SHP77 treated with DMSO at 0.1 percent for 48 hours (cell line): ENCODE results near the gene NPTXR.

Experiments used
- DNase-seq: peaks from one replicate; lab custom pipeline; 2025; lab: John Stamatoyannopoulos, UW

Gene NPTXR

DNA sequence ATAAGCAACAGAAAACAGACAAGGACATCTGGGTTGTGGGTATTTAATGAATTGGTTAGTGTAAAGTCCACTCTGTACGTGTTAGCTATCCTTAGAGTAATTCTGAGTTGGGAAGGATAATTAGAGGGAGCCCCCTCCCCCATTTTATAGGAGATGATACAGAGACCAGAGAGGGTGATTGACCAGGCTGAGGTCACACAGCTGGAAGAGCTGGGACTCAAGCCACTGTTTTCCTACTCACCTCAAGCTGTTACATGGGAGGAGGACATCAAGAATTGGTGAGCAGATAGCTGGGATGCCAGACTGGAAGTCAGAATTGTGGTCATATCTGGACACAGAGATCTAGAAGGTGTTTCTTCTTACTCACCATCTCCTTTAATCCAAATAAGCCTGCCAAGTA is 8.7 kb upstream of the NPTXR start:
- DNase-seq, result no peak

DNA sequence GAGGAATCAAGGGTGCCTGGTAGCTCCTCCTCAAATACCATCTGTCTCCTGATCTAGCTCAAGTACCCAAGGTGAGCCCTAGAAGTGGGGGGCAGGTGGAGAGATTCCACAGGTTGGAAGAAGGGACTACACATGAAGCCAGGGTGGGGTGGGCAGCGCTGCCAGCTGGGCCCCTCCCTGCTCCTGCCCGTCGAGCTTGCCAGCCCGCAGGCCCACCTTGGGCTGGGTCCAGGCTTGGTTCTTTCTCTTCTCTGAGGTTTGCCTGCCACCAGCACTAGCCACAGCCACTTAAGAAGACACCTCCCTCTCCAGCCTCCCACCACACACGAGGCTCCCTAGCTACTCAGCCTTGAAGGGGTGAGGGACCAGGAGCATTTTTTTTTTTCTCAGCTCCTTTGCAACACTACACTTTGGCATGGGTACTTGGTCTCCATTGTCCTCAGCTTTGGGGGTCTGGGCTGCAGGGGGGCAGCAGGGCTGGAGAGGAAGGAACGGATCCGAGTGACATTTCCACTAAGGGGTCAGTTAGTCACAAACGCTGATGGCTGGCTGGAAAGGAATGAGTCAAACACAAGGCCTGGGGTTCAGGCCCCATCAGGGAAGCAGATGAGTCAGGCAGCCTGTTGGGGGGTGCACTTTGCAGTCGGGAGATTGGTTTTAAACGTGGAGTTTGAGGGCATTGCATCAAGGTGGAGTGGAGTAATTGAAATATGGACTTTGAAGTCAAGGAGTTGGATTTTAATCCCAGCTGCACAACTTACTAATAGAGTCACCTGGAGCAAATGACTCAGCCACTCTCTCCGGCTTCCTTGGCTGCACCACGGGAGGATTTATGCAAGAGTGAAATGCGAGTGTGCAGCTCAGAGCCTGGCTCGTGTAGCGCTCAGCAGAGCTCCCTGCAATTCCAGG is 7.4 kb upstream of the NPTXR start:
- DNase-seq, result no peak

DNA sequence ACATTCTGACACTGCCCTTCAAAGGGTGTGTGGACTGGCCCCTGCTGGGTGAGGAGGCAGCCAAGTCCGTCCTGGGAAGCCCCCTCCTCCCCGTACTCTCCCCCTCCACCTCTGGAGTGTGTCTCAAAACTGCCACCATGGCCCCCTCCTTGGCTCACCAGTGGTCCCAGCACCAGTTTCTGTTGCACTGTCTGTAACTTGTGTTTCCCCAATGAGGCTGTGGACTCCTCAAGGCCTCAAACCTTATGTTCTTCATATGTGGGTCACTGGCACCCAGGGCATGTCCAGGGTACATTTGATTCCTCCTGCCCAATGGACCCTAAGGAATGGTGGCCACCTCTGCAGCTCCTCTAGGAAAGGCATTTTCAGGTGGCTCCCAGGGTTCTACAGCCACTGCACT is 6.6 kb upstream of the NPTXR start:
- DNase-seq, result no peak

DNA sequence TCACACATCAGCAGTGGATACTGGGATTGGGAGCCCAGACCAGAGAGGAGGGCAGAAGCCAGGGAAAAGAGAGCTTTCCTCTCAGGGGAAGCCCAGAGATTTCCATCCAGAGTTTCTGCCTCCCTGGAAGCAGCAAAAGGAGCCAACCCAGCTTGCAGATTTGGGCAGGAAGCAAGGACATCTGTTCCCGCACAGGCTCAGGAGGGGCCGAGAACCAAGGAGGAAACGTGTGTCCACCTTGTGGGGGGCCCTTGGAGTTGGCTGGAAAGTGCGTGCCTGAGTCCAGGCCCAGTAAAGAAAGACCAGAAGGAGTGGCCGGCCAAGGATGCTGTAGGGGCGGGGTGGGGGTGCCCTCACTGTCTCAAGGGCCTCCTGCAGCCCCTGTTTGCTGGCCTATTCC is 6.0 kb upstream of the NPTXR start:
- no peak for DNase-seq

DNA sequence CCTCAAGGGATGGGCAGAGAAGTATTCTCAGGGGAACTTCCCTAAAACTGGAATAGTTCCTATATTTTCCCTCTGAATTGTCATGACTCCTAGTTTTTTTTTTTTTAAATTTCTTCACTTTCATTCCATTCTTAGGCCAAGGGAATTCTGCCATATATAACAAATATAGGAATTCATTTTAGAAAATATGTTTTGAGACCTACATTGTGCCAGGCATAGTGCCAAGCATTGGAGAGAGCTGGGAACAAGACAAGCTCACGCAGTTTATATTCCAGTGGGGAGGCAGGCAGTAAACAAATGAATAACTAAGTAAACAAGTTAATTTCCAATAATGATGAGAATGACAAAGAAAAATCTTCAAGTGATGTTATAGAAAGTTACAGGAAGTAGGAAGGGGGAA is 2.6 kb upstream of the NPTXR start:
- DNase-seq, result no peak

DNA sequence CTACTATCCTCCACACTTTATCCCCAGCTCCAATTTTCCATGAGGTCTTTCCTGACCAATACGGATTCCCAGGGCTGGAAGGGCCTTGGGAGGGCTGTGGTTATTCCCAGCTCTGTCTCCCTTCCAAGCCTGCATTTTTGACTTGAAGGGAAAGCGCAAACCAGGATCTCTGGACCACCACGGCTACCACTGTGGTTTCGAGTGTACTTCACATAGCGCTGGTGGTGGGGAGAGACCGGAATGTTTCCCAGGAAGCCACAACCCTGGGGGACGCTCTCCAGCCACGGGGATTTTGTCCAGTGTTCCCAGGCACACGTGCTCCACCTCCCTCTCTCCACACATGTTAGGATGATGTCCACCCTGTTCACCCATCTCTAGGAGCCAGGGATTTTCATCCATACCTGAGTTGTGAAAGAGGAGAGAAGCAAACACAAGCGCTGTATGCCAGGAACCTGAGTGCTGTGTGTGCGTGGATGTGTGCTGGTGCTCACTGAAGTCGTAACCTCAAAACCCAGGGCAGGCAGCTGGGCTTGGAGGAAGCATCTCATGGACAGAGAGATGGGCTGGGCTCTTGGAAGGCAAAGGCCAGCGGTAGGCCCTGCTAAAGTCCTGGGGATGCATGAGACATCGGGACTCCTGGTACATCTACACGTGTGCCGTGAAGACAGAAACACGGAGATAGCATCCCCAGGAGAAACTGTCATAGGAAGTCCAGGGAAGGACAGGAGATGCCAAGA is 1.3 kb upstream of the NPTXR start:
- no peak for DNase-seq

DNA sequence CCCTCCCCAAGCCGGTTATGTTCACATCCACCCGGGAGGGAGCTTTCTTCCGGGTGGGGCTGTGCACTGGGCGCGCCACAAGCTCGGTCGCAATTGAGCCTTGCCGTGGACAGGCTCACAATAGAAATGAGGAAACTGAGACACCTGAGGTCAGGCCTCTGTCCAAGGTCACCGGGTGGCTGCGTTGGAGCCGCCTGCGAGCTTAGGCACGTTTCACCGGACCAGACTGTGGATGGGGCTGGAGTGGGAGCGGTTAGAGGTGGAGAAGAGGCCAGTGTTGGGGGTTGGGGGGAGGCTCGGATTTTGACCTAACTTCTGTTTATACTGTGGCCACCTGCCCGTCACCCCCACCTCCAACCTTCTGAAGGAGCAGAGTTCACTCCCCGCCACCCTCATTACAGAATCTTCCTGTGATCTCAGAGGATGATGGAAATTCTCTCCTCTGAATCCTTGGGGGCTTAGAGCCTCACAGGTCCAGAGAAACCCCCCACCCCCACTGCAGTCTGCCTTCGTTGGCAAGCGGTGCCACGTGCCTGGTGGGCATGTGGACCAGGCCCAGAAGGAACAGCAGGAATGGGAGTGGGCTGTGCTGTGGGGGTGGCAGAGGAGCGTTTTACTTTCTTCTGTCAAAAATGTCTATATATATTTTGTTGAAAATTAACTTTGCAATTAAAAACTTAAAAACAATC is 631 bp upstream of the NPTXR start:
- no peak for DNase-seq

DNA sequence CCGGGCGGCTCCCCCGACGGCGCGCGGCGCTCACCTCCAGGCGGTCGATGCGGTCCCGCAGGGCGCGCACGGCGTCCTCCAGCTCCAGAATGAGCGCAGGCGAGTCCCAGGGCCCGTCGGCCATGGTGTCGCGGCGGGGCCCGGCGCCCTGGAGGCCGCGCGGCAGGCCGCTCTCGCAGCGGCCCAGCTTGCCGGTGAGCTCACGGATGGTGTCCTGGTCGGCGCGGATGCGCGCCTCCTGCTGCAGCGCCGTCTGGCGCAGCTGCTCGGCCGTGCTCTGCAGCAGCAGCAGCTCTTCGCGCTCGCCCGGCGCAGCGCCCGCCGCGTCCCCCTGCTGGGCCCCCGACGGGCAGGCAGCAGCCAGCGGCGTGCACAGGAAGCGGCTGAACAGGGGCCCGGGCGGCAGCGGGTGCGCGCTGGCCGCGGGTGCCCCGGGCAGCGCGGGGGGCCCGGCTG is 599 bp downstream of the NPTXR start:
- no peak for DNase-seq

DNA sequence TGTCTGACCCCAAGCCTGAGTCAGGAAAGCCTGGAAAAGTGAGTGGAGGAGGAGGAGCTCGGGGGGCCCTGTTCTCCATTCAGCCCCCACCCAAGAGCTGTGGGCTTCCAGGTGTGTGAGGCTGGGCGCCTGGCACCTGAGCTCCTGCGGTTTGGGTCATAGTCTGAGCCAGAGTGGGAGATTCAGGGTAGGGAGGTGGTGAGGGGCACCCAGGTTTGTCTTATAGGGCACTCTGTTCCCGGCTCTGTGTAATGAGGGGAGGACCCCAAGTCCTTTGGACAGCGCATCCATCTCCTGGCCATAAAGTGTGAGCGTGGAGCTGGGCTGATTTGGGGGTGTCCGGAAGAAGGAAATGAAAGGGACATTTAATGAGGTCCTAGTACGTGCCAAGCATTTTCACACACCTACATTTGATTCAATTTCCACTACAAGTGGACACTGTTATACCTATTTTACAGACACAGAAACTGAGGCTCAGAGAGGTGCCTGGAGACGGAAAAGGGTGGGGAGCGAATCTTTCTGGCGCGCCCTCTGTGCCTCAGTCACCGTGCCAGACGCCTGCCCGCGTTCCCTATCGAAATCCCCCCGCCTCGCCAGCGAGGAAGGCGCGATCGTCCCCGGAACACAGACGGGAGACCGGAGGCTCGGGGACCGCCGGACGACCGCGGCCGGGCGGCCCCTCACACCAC is 1.2 kb downstream of the NPTXR start:
- no peak for DNase-seq

DNA sequence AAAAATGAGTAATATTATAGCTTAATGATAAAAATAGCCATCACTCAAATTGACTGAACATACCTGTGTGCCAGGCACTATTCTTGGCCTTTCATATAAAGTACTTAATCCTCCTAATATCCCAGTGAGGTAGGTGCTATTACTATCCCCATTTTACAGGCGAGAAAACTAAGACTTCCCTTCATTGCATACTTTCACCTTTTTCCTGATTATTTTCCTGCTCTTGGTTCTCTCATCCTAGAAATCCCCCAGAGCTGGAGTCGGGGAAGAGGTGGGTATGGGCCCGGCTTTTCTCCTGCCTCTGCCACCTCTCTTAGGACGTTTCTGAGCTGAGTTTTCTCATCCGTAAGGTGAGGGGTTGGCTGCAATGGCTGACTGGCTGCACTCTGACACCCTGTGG is 2.2 kb downstream of the NPTXR start:
- DNase-seq, result no peak

DNA sequence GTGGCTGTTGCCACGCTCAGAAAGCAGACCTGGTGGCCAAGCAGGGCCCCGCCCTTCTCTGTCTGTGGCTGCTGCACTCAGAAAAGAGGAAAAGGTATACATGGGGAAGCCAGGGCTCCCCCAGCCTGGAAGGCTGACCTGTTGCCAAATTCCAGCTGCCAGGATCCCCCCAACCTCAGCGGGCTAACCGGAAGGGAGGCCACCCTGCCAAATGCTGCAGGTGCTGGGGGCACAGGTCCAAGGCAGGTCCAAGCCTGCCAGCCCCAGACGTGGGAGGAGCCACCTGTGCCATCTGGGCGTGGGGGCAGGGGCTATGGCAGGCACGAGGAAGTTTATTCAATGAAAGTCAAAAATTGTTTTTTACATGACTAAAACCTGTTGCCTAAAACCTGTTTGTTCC is 2.6 kb downstream of the NPTXR start:
- no peak for DNase-seq

DNA sequence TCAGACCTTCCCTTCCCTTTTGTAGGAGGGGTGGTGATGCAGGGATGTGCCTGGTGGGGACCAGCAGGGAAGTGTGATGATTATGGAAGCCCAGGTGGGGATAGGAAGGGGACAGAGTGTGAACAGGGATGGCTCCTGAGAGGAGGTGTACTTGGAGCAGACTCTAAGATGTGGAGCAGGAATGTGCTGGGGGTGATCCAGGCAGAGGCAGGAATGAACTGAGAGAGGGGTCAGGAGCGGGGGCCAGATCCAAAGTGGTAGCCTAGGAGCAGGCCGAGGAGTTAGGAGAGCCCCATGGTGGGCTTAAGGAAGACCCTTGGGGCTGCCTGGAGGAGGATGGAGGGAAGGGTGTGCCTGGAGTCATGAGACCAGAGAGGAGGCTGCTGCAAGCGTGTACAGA is 3.7 kb downstream of the NPTXR start:
- no peak for DNase-seq

DNA sequence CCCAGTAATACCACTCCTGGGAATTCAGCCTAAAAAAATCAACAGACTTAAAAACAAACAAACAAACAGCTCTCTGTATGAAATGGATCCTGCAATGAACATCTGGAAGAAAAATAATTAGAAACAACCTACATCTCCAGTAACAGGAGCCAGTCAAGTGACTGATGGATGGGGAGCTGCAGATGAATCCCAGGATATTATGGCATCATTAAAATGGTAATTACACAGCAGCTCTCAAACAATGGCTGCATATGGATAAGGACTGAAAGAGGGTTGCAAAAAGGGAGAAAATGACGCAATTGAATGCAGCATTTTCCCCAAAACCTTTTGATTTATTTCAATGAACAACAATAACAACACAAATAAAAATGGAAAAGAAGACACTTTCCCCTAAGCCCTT is 4.1 kb downstream of the NPTXR start:
- DNase-seq, result no peak

DNA sequence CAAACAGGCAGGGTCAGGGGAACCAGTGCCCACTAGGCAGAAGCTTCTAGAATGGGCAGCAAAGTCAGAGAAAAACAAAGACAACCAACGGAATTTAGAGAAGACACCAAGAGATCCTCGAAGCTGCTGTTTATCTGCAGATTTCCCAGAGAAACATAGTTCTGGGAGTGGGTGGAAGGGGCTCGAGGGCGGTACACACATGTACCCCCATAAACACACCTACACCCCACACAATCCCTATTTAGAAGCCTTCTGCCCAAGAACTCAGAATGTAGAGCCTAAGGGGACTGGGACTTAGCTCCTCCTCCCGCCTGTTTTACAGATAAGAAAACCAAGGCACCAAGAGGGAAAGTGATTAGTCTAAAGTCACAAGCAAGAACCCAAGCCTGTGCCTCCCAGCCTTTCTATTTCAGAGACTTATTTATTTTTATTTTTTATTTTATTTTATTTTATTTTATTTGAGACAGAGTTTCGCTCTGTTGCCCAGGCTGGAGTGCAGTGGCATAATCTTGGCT is 6.4 kb downstream of the NPTXR start:
- no peak for DNase-seq

DNA sequence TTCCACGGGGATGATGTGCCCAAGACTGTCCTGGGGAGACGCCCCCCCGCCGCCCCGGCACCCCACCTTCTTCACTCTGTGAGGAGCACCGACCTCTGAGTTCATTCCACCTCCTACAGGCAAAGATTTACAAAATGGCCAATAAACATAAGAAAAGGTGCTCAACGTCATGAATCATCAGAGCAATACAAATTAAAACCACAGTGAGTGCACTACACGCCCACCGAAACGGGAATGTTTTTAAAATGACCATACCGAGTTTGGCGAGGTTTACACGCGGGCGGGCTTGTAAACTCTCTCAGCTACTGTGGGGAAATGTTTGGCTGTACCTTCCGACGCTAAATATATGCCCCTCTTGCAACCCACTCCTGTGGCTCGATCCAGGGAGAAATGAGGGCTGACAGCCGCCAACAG is 7.9 kb downstream of the NPTXR start:
- no peak for DNase-seq

DNA sequence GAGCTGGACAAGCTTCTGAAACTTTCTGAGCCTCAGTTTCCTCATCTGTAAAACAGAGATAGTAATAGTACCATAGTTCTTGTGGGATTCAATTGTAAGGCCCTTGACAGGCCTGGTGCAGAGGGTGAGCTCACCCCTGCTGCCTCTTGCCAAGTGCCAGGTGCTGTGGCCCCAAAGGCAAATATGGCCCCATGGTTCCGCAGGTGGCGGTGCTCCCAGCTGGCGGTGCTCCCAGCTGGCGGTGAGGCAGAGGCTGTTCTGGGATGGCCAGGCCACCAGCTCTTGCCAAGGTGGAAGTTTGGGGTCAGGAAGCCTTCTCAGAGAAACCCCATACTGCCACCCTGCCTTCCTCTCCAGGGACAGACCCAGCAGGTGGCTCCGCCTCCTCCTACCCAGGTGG is 8.8 kb downstream of the NPTXR start:
- no peak for DNase-seq

DNA sequence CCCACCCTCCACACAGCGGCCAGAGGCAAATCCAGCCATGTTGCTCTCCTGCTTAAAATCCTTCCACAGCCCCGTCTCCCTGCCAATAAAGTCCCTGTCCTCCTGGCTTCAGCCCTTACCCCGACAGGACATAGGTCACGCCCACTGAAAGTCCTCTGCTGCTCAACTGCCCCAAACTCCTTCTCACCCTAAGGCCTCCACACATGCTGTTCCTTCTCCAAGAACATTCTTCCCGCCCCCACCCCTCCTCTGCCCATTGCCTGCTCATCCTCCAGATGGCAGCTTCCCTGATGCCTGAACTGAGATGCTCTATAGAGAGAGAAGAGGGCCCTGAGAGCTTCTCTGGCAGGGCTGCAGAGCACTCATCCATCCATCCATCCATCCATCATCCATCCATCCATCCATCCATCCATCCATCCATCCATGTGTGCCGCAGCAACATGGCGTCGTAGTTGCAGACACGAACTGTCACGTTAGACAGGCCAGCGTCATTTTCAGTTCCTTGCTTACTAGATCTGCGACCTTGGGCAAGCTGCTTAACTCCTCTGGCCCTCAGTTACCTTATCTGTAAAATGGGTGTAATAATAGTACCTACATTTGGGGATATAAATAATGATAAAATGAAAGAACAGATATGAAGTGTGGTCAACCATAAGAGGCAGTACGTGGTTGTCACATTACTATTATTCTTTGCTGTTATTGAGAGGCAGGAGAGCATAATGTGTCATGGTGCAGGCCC is 9.4 kb downstream of the NPTXR start:
- DNase-seq, result no peak

DNA sequence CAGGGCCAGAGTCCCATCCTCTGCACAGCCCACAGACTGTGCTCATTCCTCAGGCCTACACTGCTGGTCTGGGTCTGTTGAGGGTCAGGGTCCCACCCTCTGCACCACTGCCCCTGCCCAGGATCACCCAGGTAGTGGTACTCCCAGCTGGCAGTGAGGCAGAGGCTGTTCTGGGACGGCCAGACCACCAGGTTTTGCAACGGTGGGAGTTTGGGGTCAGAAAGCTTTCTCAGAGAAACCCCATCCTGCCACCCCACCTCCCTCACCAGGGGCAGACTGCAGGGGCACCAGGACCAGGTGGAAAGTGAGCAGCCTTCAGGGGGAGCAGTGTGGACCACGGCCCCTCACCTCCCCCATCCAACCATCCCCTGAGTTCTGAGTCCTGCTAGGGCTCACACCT is 10.8 kb downstream of the NPTXR start:
- no peak for DNase-seq

DNA sequence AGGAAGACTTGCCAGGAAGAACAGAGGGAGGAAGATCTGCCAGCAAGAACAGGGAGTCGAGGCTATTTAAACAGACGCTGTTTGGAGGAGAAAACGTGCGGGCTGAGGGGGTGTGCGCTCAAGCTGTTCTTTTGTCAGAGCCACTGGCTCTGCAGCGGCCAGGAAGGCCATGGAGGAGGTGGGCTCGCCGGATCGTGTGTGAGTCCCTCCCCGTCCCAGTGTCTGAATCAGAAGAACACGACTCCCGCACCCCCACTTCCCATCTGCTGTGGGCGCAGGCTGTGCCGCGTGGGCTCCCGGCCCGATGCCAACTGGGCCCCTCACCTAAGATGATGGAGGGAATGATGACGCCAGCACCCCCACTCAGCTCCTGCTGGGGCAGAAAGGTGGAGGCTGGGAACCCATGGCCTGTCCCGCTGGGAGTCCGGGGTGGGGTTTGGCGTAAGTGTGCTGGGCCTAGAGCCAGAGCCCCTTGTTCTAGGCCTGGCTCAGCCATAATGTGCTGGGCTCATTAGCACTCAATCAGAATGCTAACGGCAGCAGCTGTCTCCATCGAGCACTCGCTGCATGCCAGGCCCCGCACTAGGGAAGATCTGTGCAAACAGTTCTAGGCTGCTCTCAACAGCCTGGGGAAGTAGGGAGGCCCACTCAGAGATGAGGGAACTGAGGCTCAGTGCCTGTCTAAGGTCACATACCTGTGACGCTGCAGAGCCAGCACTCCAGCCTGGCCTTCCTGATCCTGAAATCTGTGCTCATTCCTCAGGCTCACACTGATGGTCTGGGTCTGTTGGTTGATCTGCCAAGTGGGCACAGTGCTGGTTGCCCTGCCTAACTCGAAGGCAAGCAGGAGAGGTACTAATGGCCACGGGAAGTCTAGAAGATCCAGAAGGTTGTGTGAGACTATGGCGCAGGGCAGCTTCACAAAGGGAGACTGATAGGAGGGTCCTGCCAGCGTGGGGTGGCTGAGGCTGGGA is 11.5 kb downstream of the NPTXR start:
- DNase-seq, result no peak
